Medulla oblongata (tissue), 1 donor: Measurements from ENCODE around the gene MFRP.
"Not testable (repeated sequence)": the region's sequence is repeated elsewhere in the genome, so short reads cannot be mapped to it uniquely, and the experiment has no call there.

ENCODE experiments used
- DNase-seq: peaks from one replicate; pipeline ENCODE4 v3.0.0-alpha.2; 2015; ENCODE audit errors: extremely low spot score

The MFRP gene

DNA sequence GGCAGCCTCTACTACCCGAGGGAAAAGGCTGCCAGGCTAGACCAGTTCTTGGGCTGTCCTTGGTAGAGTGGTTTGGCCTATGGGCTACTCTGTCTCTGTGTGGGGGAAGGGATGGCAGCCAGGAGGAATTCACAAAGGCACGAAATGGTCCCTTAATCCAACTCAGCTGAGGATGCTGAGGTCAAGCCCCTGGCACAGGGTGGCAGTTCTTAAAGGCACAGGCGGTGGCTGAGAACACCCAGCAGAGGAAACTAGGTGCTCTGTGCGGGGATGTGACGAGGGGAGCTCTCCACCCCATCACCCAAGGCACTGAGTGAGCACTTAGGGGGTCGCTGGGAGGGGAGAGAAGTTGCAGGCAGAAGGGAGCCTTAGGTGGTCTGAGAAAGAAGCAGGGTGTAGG, at the start of gene MFRP:
MFRP (minus strand) TSS at position 101 of the 400 bp plus-strand sequence. CDS start 192 bp downstream, outside the sequence.
- DNase-seq: no peak

DNA sequence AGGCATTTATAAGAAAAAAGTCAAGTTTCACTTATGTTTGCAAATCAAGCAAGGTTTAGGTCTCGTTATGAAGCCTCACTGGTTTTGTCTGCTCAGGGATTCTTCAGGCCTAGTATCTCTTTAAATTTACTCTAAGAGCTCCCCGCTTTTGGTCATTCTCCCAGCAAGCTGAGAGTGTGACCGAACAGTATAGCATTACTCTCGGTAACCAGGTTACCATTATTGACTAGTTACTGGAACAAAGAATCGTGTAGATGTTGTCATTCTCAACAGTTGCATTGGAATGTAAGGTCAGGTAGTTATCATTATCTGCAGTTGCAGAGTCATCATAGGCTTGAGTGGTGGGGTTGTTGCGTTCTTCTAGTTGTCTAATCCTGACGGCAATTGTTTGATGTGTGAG, 44.8 kb upstream of the MFRP start:
- DNase-seq: no peak

DNA sequence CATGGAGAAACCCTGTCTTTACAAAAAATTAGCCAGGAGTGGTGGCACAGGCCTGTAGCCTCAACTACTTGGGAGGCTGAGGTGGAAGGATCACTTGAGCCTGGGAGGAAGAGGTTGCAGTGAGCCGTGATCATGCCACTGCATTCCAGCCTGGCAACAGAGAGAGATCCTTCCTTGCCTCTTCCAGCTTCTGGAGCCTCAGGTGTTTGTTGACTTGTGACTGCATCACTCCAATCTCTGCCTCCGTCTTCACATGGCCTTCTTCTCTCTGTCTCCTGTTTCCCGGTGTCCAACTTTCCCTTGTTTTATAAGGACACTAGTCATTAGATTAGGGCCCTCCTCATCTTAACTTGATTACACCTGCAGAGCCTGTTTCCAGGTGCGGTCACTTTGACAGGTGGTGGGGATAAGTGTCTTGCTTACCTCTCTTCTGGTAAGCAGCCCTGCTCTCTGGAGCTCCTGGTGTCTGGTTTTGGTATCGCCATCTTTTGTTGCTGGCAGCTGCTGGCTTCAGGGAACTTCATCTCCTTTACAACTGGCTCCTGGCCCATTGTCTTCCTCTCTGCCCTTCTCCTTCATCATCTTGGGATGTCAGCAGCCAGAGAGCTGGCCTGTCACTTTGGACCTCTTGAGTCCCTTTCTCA, 43.2 kb upstream of the MFRP start:
- DNase-seq: no peak

DNA sequence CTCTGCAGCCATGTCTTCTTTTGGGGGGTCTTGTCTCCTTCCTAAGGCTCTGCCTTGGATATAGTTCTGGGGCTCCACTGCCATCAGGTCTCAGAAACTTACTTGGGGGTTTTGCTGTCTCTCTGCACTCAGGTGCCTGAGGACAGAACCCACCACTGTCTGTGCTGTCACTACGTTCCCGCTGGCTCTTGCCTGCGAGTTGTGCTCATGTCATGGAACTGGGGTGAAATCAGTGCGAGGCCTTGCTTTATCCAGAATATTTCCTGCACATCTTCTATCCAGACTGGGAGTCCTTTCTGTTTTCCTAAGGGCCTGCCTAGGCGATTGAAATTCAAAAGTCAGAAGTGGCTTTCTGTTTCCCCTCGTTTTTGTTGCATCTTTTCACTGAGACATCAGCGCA, 41.6 kb upstream of the MFRP start:
- no peak for DNase-seq

DNA sequence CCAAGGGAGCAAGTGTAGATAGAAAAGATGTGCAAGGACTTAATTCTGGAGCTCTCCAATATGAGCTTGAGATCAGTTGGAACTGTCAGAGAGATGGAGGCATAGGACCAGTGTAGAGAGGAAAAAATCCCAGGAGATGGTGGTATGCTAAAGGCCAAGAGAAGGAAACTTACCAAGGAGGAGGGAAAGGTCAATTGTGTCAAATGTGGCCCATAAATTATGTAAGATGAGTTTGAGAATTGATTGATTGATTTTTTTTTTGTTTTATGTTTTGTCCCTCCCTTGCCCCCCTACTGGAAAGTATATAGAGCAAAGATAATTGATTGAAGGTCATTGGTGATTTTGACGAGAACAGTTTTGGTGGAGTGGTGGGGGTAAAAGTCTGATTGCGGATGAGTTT, 37.8 kb upstream of the MFRP start:
- no peak for DNase-seq

DNA sequence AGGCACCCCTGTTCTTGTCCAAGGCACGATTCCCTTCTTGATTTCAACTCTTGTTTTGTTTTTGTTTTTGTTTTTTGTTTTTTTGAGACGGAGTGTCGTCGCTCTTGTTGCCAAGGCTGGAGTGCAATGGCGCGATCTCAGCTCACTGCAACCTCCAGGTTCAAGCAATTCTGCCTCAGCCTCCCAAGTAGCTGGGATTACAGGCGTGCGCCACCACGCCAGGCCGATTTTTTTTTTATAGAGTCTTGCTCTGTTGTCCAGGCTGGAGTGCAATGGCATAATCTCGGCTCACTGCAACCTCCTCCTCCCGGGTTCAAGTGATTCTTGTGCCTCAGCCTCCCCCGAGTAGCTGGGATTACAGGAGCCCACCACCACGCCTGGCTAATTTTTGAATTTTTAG, 36.0 kb upstream of the MFRP start:
- DNase-seq: not testable (repeated sequence)

DNA sequence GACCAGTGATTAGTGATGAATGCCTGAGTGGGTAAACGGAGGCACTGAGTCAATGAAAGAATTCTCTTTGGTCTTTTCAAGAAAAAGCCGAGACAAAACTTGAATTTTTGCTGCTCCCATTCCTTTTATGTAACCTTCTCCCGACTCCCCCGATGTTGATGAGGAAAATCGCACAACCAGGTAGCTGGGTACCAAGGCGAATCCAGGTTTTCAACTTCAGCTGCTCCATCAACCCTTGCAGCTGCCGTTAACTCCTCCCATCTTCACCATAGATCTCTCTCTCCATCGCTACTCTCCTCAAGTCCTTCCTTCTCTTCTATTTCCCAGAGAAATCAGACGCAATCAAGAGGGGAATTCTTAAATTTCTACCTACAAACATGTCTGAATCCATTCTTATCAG, 35.6 kb upstream of the MFRP start:
- no peak for DNase-seq

DNA sequence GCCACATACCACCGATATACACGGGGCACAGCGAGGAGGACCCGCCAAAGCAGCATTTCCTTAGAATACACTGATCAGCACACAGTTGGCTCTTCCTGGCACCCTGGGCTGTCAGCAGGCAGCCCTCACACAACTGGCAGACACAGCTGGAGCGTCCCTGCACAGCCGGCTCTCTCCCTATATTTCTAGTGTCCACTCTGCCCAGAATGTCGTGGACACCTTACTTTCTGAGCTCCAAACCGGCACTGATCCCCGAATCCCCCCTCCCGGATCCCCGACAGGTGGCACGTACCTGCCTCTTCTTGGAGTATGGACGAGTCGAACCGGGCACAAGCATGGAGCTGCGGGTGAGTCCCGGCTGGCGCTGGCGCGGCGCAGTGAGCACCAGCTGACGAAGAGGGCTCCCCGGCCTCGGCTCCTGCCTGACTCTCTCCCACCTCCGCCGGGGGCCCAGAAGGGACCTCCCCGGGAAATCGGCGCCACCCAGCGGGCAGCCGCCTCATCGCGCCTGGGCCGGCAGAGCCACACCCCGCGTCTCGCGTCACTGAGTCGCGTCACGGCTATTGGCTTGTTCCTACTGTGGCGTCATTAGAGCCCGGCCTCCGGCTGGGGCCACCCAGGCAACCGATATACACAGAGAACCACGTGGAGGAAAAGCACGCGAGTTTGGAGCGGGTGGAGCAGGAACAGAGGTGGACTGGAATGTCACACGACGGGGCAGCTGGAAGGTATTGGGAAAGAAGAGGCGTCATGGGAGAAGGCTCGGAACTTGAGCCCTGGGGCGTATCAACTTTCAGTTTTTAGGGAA, 34.9 kb upstream of the MFRP start, which contains the start of gene USP2:
USP2 (minus strand) TSS at position 510 of the 808 bp plus-strand sequence. CDS start 8,210 bp downstream, outside the sequence.
- DNase-seq: peak; percentile 99

DNA sequence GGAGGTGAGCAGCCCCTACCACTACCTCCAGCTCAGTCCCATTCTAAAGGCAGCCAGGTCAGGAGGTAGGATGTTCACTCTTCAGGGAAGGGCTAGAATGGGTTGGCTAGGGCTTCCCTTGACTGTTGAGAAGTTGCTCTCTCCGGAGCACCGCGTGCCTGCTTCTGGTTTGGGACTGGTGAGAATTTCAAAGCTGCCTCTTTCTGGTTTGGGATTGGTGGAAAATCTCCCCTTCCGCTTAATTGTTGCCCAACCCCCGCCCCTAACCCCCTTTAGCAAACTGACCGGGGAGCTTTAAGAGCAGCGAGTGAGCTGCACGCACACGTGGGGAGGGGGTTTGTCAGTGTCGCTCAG, 34.3 kb upstream of the MFRP start:
- peak; percentile 43 for DNase-seq

DNA sequence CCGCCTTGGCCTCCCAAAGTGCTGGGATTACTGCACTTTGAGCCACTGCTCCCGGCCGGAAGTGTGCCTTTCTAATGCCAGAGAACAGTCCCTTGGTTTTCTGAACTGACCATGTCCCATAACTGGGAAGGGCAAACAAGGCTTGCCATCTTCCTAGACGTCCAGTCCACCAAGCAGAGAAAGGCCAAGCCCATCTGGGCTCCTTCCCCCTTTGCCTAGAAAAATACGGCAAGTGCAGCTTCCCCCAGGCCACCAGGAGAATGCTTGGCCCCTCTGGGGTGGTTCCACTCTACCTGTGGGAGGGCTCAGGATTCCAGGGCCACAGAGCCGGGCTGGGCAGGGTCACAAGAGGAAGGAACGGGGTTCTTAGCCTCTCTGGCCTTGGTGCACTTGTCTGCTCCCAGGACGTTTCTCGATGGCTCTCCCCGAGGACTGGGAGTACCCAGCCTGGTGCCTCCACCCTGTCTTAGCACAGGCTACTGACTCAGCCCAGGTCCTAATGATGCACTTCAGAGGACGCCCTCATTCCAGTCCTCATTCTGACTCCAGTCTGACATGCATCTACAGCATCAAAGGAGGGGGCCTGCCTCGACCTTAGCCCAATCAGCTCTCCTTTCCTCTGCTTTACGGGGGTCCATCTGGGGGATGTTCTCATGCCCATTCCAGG, 33.8 kb upstream of the MFRP start:
- no peak for DNase-seq

DNA sequence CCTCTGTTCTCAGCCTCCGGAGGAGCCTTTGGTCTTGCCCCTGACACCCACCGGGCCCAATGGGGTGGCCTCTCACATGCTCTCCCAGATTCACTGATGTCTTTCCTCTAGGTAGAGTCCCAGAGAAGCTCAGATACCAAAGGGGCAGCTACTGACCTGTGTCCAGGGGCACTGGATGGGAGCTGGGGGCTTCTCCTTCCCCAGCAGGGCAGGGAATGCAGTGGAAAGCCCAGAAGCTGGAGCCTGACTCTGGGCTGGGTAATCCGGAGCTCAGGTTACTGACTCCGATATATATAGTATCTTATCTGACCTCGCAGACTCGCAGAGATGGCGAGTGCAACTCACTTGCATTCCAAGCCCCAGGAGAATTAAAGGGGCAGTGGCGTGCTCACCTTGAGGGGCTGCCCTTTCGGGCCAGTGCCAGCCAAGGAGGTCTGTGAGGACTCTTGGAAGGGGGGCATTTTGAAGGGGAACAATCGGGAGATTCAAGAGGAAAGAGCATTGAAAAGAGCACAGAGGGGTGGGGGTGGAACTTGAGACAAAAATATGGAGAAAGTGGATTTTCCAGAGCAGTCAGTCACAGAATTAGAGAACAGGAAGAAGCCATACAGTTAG, 32.5 kb upstream of the MFRP start:
- DNase-seq: no peak

DNA sequence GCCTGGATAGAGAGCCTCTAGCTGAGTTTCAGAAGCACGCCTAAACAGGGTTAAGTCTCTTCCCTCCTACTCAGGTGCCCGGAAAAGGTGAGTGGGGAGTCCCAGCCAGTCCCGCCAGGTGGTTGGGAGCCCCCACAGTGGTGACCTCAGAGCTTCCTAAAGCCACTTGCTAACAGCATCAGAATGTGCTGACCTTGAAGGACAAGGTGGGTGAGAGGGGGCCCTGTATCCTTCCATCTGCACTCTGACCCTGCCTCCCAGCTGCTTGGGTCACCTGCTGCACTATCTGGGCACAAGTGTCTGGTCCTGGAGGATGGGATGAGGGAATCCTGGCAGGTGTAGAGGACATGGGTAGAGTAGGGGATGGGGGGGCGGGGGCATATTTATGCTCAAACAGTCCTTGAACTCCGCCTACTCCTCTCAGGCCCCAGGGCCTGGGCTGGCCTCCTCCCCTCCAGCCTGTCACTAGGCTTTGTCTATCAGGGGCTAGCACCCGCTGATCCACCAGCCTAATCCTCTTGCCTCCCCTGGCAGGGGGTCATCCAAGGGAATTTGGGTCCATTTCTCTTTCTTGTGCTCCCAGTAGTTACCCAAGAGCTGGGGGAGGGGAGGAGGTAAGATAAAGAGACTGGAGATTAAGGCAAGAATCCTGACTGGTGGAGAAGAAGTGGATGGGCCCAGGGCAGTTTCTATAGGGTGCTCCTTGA, 31.6 kb upstream of the MFRP start:
- peak; percentile 6 for DNase-seq

DNA sequence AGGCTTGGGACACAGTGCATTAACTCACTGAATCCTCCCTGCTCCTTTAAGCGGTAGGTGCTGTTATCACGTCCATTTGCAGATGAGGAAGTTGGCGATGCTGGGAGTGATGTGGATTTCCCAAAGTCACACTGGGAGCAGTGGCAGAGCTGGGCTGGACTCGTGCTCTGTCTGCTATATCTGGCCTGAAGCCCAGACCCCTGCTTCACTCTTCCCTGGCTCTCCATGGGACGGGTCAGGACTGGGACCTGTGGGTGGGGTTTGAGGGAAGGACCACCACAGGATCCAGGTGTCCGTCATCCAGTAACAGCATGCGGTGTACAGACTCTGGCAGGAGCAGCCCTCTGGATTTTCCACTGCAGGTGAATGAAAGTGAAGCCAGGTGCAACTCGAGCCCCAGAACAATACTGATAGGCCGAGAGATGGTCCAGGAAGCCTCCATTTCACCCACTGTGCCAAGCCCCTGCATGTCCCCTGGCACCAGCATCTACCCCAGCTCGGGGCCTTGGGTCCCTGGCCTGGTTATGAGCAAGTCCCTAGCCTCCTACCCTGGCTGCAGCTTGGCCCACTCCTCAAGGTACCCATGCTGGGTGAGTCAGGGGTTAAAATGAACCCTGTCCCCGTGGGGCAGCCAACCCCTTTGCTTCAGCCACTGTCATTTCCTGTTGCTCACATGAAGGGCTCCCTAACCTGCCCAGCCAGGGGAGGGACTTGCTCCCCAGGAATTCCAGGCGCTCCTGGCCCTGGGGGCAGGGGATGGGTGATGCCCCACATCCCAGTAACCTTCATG, 30.8 kb upstream of the MFRP start:
- DNase-seq: peak; percentile 25

DNA sequence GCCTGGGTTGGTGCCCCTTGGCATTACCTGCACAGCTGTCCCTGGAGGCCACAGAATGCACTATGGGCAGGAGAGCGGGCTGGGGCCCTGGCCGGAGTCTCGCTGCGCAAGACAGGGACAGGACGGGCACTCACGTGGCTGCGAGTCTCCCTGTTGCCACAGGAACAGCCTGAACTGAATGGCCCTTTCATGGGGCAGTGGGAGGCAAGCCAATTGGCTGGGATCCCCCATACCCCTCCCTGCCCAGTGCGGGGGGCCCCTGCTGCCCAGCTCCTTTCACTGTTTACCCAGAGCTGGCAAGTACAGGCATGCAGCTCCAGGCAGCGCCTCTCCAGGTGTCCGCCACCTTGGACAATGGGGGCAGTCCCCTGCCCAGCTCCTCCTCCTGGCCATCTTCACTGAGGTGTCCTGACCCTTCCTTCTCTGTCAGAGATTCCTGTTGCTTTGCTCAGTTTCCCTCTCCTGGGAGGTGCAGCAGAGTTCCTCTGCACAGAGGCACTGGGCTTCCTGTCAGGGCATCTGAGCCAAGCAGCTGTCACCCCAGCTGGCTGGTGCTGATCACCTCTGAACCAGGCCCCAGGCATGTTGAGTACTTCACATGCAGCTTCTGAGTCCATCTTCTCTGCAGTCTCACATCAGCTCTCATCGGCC, 29.8 kb upstream of the MFRP start:
- DNase-seq: peak; percentile 95

DNA sequence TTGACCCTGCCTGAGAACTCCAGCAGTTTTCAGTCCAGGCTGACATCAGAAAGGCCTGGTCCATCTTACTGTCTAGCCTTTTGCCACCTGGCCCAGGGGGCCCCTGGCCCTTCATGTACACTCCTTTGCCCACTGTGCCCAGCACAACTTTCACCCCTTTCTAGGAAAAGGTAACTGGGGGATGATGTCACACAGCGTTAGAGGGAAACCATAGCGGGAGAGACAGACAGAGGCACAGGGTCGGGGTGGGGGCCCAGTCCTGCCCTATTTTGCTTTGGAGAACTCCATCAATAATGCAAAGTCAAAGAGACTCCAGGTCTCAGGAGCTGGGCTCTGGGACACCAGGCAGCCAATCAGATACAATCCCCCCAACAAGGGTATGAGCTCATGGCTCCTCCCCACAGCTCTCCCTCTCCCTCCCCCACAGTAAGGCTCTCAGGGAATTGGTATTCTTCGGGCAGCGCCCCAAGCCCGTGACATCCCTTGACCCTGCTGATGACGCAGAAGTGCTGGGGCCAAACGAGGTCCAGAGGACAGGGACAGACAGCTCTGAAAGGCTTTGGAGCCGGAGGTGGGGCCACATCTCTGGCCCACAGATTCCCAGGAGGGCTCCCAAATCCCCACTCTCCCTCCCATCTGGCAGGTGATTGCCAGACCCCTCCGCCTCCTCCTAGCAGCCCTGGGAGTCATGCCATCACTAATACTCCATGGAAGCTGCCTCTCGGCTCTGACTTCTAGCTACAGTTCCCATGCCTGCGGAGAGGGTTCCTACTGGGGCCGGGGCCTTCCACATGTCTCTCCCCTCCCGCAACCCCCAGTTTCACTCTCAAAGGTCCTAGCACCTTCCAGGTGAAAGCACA, 29.1 kb upstream of the MFRP start:
- peak; percentile 96 for DNase-seq

DNA sequence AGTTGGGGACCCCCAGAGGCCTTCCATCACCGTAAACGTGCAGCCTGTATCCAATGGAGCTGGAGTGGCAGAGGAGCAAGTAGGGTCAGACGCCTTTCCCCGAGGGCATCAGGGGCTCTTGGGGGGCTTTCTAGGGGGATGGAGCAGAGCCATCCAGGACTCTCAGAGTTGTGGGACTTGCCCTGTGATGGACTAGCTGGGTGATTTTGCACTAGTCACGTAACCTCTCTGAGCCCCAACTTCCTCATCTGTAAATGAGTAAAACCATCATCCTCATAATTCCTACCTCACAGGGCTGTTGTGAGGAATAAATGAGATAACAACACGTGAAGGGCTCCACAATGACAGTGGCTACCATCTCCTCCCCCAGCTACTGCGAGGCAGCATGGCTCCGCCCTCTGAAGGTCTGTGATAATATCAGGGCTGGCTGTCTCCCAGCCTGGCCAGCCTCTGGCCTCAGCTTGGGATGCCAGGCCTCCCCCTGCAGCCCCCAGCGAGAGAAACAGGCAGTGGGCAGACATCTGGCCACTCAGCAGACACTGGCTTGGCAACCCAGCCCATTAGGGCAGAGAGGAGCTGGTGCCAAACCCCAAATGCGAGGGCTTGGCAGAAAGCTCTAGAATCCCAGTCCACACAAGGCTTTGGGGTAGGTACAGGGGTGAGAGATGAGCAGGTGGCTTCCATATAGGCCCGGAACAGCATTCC, 28.3 kb upstream of the MFRP start:
- DNase-seq: peak; percentile 82

DNA sequence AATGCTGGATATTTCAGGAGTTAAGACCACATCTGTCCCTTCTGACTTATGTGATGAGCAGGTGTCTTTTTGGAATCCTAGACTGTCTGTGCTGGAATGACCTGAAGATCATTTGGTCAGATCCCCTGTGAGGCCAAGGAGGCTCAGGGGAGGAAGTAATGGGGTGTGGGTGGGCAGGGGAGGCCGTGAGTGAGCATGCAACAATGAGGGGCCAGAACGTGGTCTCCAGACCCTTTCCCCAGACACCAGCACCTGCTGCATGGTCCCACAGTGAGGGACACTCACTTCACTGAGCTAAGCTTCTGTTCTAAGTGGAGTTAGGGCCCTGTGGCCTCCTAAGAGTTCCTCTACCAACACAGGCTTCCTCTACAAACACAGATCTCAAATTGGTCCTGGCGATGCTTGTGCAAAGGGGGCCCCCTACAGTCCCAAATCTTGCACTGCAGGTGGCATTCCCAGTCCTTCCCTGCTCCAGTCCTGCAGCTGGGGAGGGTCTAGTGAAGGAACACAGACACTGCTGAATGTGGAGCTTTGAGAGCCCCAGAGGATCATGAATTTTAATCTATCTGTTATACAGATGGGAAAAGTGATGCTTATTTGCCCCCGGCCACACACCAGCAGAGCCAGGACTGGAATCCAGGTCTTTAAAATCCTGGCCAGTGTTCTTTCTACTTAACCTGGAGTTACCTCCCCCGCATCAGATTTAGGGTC, 27.6 kb upstream of the MFRP start:
- DNase-seq: peak; percentile 93
